Natural killer cell (primary cell): ENCODE results near the gene TENM3. TPM values are rescaled to one million over a fixed set of nuclear protein-coding genes. Genes with fewer than 3 reads are reported as not detected.

Experiments
- ATAC-seq, 3 donors: fragments of 150-1000 bp in 2 of 3; fragments of 200-7000 bp in 1 of 3; cut with Tn5 transposase; 1 replicate in 1 of 3; 2 replicates in 2 of 3; pipeline ENCODE4 v1.10.0; 2021; ENCODE audit warnings: mild to moderate bottlenecking in 2 of 3, moderate library complexity in 2 of 3
- DNase-seq, 2 donors: peaks; one replicate each; pipeline versions ENCODE4 v3.0.0 to v3.0.0-alpha.2; 2013 to 2021; ENCODE audit warnings: mixed read lengths in 1 of 2
- H3K27ac ChIP-seq: one replicate; pipeline ENCODE4 v1.5.1; 2013; ENCODE audit warnings: mild to moderate bottlenecking, low read length
- H3K27me3 ChIP-seq: one replicate; pipeline ENCODE4 v1.6.1; 2013; ENCODE audit warnings: low read length; ENCODE audit not compliant: control insufficient read depth, insufficient read depth
- H3K36me3 ChIP-seq: one replicate; pipeline ENCODE4 v1.6.1; 2013; ENCODE audit warnings: low read length; ENCODE audit not compliant: control insufficient read depth, insufficient read depth
- H3K4me1 ChIP-seq: one replicate; pipeline ENCODE4 v1.6.1; 2013; ENCODE audit warnings: low read length; ENCODE audit not compliant: control insufficient read depth, insufficient read depth
- H3K4me3 ChIP-seq: one replicate; pipeline ENCODE4 v1.5.1; 2013; ENCODE audit warnings: low read length
- H3K9me3 ChIP-seq: one replicate; pipeline ENCODE4 v1.6.1; 2013; ENCODE audit warnings: low read length; ENCODE audit not compliant: control insufficient read depth, insufficient read depth
- H3K27ac Mint-ChIP-seq, 2 donors: one replicate each; pipeline ENCODE4 v1.8.0; 2022; ENCODE audit warnings: mild to moderate bottlenecking in 2 of 2, mixed read lengths in 2 of 2, moderate library complexity in 1 of 2
- H3K27me3 Mint-ChIP-seq, 2 donors: one replicate each; pipeline ENCODE4 v1.8.0; 2022; ENCODE audit warnings: low read depth in 2 of 2, mixed read lengths in 2 of 2
- H3K36me3 Mint-ChIP-seq: one replicate; pipeline ENCODE4 v1.8.0; 2022; ENCODE audit warnings: mixed read lengths
- H3K4me1 Mint-ChIP-seq, 2 donors: one replicate each; pipeline ENCODE4 v1.8.0; 2022; ENCODE audit warnings: mixed read lengths in 2 of 2
- H3K4me3 Mint-ChIP-seq: one replicate; pipeline ENCODE4 v1.8.0; 2022; ENCODE audit warnings: mild to moderate bottlenecking, moderate library complexity, mixed read lengths
- H3K9me3 Mint-ChIP-seq, 2 donors: one replicate each; pipeline ENCODE4 v1.8.0; 2022; ENCODE audit warnings: mixed read lengths in 2 of 2
- CTCF ChIP-seq: fragments of 200-600 bp; IDR thresholded peaks from one replicate; pipeline ENCODE4 v1.8.0; 2022; ENCODE audit warnings: antibody characterized with exemption
- WGBS: methylation state at CpG from one replicate; pipeline ENCODE4 v1.1.7; 2013; ENCODE audit warnings: missing lambda C conversion rate; ENCODE audit not compliant: insufficient coverage; 5-methylcytosine and 5-hydroxymethylcytosine counted together
- intact Hi-C: fragments of 100-400 bp; cut with micrococcal nuclease; formaldehyde crosslinking; loops from one replicate; pipeline ENCODE4 v1.14.2; 2022
- total RNA-seq, 4 donors: library from RNA; stranded (reverse); fragments of 120-200 nt in 1 of 4; gene quantifications; one replicate each; pipeline versions ENCODE4 v1.2.3 to v1.2.4, GENCODE V29; 2013 to 2022

TENM3 gene
- total RNA-seq, 3 donors from 2014 or later (not counting 1 experiment from before 2014, with no cell fraction given): not detected

- intact Hi-C loops: no loop called here
- H3K4me1 ChIP-seq: no peaks in the 10 kb centered on the region
- ATAC-seq: no peak
- DNase-seq: no peak
- no peak overlapping the region for H3K4me3 Mint-ChIP-seq
- no peak overlapping the region for H3K27ac Mint-ChIP-seq
- no peaks in the 10 kb centered on the region for H3K36me3 Mint-ChIP-seq
- TF ChIP-seq CTCF: no peak
- 86% methylated on average over 8 of the region's 8 CpGs for WGBS
- H3K9me3 Mint-ChIP-seq: peaks cover 0 to 8% of the 10 kb centered on the region in 2 donors
- no peaks in the 10 kb centered on the region for H3K9me3 ChIP-seq
- H3K27me3 Mint-ChIP-seq: peaks cover 0 to 3% of the 10 kb centered on the region in 2 donors
- H3K4me1 Mint-ChIP-seq: no peaks in the 10 kb centered on the region
- H3K36me3 ChIP-seq: no peaks in the 10 kb centered on the region
- H3K27ac ChIP-seq: no peak overlapping the region
- no peak overlapping the region for H3K4me3 ChIP-seq
- H3K27me3 ChIP-seq: no peaks in the 10 kb centered on the region
Measured at GRCh38 chr4:182202650-182203049, 40.6 kb upstream of the TENM3 start.

- ATAC-seq (no peak), DNase-seq (no peak)
- no peak for TF ChIP-seq CTCF
- Mint-ChIP-seq H3K36me3 (no peaks in the 10 kb centered on the region), H3K4me3 (no peak overlapping the region), H3K9me3 (peaks cover 0 to 6% of the 10 kb centered on the region in 2 donors), H3K27me3 (peaks cover 0 to 3% of the 10 kb centered on the region in 2 donors), H3K4me1 (no peaks in the 10 kb centered on the region), H3K27ac (no peak overlapping the region)
- Histone ChIP-seq H3K27ac (no peak overlapping the region), H3K4me1 (no peaks in the 10 kb centered on the region), H3K4me3 (no peak overlapping the region), H3K27me3 (no peaks in the 10 kb centered on the region), H3K9me3 (no peaks in the 10 kb centered on the region), H3K36me3 (no peaks in the 10 kb centered on the region)
- WGBS: 83% methylated on average over 7 of the region's 8 CpGs
- intact Hi-C loops: no loop called here
Measured at GRCh38 chr4:182203872-182204411, 39.3 kb upstream of the TENM3 start.

GRCh38 chr4:182205306-182205705, 37.9 kb upstream of the TENM3 start:
- Mint-ChIP-seq H3K27ac (no peak overlapping the region), H3K4me1 (no peaks in the 10 kb centered on the region), H3K4me3 (no peak overlapping the region), H3K27me3 (peaks cover 0 to 3% of the 10 kb centered on the region in 2 donors), H3K9me3 (peaks cover 0 to 8% of the 10 kb centered on the region in 2 donors), H3K36me3 (no peaks in the 10 kb centered on the region)
- Histone ChIP-seq H3K27me3 (no peaks in the 10 kb centered on the region), H3K4me1 (no peaks in the 10 kb centered on the region), H3K36me3 (no peaks in the 10 kb centered on the region), H3K9me3 (no peaks in the 10 kb centered on the region), H3K27ac (no peak overlapping the region), H3K4me3 (no peak overlapping the region)
- WGBS: 86% methylated on average over 9 of the region's 9 CpGs
- intact Hi-C loops: no loop called here
- DNase-seq (no peak), ATAC-seq (no peak)
- TF ChIP-seq CTCF: no peak

- H3K27me3 Mint-ChIP-seq: peaks cover 0 to 1% of the 10 kb centered on the region in 2 donors
- H3K27me3 ChIP-seq: no peaks in the 10 kb centered on the region
- H3K4me3 ChIP-seq: no peak overlapping the region
- no peaks in the 10 kb centered on the region for H3K4me1 Mint-ChIP-seq
- no peaks in the 10 kb centered on the region for H3K4me1 ChIP-seq
- H3K4me3 Mint-ChIP-seq: no peak overlapping the region
- intact Hi-C loops: no loop called here
- no peak overlapping the region for H3K27ac ChIP-seq
- WGBS: 69% methylated on average over 3 of the region's 5 CpGs
- DNase-seq (no peak), ATAC-seq (no peak)
- H3K36me3 Mint-ChIP-seq: no peaks in the 10 kb centered on the region
- H3K27ac Mint-ChIP-seq: no peak overlapping the region
- TF ChIP-seq CTCF: no peak
- peaks cover 3 to 9% of the 10 kb centered on the region in 2 donors for H3K9me3 Mint-ChIP-seq
- no peaks in the 10 kb centered on the region for H3K9me3 ChIP-seq
- no peaks in the 10 kb centered on the region for H3K36me3 ChIP-seq
Measured at GRCh38 chr4:182206266-182206665, 36.9 kb upstream of the TENM3 start.
